NCI-H524 (cell line): ENCODE results near the gene KRT17.

ENCODE experiments used
- DNase-seq, 2 experiments: peaks; one replicate each; lab custom pipeline; 2025; lab: John Stamatoyannopoulos, UW

The KRT17 gene

GRCh38 chr17:41624208-41625101, at the start of gene KRT17:
Gene KRT17 (minus strand): TSS chr17:41624575. CDS start chr17:41624509, 66 bp downstream.
- peak; percentile 13 to 56 for DNase-seq

DNA sequence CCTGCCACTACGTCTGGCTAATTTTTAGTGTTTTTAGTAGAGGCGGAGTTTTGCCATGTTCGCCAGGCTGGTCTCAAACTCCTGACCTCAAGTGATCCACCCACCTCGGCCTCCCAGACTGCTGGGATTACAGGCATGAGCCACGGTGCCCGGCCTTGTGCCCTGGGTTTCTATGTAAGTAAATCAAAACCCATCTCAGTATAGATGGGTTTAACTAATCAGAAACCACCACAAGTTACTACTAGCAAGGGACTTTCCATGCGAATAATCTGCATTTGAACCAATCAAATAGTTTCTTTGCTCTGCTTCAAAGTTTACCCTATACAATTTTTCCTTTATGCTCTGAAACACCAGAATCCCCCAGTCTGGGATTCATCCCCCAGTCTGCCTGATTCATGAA, 47.8 kb upstream of the KRT17 start:
- DNase-seq: no peak

DNA sequence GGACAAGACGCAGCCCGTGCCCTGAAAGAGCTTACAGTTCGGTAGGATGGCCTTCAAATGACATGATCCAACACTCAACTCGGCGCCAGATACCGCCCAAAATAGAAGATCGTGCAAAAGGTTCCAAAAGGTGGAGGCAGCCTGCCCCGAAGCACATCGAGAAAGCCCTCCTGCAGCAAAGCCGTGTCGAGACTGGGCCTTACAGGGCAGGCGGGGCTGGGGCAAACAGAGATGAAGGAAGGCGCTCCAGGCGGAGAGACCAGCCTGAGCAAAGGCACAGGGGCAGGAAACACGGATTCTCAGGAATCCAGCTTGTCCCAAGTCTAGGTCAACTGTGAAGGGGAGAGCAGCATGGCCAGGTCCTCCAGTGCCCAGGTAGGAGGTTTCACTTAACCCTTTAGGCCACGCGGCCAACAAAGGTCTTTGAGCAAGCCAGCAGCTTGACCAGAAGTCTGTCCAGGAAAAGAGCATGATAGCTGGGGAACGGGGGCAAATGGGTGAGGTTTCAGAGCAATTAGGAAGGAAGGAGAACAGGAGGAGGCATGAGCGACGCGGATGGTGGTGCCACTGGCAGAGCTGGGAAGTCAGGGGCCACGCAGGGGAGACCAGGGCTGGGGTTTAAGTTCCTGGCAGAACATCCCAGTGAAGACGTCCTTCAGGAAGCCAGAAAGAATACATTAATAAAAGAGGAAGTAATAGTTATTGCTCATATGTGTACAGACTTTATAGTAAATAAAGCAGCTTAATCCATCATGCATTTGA, 43.1 kb upstream of the KRT17 start:
- no peak for DNase-seq

DNA sequence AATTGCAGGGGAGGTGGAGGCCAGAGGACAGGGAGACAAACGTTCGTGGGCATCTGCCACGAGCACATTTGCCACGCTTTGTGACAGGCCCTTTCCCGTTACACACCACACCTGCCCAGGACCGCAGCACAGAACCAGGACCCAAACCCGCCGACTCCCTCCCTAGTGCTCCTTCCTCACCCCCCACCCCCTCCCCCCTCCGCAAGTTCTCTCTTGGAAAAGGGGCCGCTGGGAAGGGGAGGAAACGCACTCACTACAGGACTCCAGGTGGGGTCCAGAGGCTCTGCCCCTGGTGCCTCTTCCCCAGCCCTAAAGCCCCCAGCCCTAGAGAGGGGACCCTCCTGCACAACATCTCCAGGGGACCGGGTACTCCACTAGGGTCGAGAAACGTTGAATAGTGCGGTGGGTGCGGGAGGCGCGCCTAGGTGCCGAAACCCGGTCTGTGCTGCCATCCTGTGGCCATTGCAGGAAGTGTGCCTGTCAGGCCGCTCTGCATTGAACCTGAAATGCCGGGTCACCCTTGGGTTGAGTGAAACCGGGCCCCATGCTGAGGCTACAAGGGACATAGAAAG, 42.4 kb upstream of the KRT17 start:
- DNase-seq: peak; percentile 69 to 83

GRCh38 chr17:41666237-41666641, 41.9 kb upstream of the KRT17 start:
- DNase-seq: peak; percentile 67 to 85

DNA sequence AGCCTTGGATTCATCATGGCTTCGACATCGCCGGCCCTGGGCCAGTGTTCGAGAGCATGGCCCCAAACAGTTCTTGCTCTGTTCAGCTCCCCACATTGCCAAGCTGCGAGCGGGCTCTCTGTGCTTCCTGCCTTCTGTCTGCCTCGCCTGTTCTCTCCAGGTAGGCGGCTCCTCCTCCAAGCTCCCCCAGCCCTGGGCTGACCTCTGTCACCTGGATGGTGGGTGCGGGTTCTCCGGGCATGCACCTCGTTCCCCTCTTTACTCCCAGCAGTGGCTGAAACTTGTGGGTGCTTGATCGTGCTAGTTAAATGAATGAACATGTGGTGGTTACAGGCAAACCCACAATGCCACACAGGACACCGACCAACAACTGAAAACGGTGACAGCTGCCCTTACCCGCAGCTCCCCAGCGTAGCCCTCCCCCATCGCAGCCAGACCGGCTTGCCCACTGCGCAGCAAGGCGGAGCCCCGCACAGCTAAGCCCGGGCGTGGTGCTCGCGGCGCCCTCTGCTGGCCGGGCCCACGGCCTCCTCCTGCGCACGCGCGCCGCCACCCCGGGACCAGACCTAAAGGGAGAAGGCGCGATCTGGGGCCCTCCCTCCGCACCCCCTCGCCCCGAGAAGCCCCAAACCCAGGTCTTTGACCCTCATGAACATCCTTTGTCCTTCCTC, 41.3 kb upstream of the KRT17 start:
- peak; percentile 85 to 92 for DNase-seq

- DNase-seq: no peak
Observed at GRCh38 chr17:41664587-41665565, 40.5 kb upstream of the KRT17 start.

DNA sequence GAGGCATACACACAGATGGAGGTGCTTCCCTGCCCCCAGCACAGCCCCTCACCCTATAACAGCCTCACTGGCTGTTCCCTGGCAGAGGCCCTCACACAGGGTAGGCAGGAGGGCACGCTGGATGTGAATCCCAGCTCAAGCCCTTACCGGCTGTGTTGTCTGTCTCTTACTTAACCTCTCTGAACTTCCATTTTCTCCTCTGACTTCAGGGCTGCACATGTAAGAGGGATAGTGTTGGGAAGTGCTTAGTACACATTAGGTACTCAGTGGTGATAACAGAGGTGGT, 39.7 kb upstream of the KRT17 start:
- DNase-seq: no peak

DNA sequence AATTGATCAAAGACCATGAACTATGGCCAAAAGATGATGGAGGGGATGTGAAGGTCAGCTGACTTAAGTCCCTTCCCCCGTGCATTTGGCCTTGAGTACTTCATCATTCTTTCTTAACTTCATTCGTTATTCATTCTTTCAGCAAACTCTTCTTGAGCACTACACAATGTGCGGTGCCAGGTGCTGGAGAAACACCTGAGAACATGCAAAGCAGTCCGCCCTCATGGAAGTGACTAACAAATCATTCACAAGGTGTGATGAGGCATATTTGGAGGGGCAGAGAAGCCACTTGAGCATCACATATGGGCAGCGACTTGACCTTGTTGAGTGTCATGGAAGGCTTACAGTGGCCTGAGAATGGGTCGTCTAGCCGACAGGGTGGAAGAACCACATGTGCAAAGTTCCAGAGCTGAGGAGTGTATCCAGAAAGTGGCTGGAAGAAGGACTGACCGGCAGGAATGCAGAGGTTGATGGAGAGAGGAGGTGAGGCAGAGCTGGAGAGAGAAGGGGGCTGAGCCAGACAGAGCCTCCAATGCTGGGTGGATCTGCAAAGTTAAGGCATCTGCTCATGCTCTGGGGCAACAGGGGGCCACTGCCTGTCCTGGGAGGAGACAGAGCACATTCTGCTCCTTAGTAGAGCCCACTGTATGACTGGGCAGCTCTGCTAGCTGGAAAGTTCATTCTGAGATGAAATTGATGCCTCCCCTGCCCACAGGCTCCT, 39.2 kb upstream of the KRT17 start:
- no peak for DNase-seq

DNA sequence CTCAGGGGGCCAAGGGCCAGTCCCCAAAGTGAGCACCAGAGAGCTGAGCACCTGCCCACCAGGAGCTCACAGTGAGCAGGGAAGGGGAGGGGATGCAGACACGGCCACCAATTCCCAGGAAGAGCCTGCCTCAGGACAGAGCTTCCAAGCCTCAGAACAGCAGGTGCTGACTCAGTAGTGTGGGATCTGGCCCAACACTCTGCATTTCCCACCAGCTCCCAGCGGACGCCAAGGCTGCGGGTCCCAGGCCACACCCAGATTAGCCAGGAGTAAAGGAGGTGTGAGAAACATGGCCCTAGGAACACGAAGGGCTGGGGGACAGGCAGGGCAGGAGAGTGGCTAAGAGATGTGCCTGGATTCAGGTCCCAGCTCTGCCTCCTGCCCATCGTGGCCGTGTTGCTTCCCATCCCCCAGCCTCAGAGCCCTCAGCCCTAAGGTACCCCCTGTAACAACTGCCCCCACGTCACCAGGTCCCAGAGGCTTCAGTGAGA, 35.9 kb upstream of the KRT17 start:
- no peak for DNase-seq

- no peak for DNase-seq
Observed at GRCh38 chr17:41659427-41660212, 35.2 kb upstream of the KRT17 start.

DNA sequence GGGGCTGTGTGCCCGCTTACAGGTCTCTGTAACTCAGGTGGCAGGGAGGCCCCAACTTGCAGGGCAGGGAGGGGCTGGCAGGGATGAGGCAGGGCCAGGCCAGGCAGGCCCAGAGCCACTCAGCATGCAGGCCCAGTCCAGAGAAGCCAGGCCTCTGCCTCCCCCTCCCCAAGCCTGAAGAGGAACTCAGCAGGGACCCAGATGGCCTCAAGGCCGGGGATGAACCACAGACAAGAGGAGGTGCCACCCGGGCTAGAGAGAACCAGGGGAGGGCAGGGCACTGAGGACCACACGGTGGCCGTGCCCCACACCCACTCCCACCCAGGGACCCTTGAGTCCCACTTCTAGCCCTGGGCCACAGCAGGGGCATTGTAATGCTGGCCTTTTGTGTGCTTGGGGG, 34.5 kb upstream of the KRT17 start:
- no peak for DNase-seq

GRCh38 chr17:41657936-41658335, 33.6 kb upstream of the KRT17 start:
- no peak for DNase-seq

- no peak for DNase-seq
Observed at GRCh38 chr17:41657176-41657754, 32.9 kb upstream of the KRT17 start.

DNA sequence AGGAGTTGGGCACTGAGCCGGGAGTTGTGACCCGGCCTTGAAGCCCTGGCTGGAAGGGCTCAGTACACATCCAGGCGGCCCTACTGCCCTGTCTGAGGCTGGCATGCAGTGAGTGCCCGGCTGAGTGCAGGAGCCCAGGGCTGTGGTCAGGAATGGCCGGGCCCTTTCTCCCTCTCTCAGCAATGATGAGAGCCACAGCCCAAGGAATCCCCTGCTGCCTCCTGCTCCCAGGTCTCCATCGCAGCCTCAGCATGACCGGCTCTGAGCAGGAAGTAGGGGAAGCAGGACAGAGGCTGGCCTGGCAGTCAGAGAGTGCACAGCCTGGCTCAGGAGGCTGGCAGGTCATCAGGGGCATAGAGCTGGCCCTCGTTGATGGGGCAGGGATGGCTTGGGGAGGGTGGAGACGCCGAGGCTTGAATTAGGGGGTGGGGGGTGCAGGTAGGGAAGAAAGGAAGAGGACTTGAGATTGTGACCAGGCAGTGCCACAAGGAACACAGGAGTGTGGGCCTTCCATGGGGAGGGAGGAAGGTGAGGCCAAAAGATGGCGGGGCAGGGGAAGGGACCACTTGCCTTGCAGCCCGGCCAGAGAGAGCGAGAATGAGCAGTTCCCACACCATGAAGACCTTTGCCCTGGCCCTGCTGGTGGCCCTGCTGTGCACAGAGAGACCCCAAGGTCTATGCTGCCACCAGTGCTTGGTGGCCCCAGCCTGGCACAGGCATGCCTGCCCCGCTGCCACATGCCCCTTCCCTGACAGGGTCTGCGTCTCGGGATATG, 32.1 kb upstream of the KRT17 start:
- DNase-seq: no peak

DNA sequence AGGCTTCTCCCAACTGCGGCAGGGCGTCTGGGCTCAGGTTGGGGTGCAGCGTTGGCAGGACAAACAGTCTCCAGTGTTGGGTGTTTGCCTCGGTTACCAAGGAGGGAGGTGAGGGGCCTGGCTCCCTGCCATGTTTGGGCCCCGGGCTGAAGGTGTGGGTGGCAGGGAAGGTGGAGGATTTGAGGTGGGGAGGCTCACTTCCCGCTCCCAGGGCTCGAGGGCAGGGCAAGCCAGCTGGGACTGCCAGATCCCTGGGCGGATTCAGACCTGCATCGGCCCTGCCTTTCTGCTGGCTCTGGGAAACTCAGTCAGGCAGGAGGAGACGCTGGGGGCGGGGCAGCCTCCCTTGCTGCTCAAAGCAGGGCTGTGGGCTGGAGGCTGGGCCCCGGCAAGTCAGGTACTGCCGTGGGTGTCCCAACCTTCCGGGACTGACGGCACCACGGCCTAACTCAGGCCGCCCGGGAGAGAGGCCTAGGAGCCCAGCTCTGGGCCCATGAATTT, 31.3 kb upstream of the KRT17 start:
- no peak for DNase-seq

DNA sequence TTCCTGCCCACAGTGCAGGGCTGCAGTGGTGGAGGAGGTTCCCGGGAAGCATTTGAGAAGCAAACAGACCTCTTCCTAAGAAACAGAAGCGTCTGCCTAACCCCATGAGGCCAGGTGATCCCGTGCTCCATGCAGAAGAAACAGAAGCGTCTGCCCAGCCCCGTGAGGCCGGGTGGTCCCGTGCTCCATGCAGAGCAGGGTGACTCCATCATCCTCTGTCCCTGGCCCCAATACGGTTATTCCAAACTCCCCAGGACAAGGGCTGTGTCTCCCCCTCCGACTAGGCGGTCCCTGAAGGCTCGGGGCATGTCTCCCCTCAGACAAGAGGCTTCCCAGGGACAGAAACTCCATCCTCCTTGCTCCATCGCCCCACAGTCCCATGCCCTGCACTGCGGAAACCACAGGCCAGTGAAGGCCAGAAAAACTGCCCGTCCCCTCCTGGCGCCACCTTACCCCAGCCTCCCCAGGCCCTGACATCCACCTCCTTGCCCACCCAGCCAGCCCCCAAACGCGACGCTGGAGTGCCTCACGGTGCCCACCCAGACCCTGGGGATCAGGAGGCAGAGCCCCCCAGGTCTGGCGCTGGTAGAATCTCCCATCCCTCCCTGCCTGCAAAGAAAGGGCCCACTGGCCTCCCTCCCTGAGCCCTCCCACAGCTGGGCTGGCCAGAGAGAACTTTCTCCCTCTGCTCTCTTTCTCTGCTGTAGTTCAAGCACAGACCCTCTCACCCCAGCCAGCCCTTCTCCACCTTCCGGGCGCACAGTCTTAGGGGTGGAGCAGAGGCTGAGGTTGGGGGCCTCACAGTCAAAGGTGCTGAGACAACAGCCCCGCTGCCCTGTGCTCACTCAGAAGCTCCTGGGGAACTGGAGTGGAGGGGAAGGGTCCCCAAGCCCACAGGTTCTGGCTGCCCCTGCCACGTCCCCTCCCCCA, 30.6 kb upstream of the KRT17 start:
- DNase-seq: no peak
